ENCODE data around the gene ERC2.

DNA sequence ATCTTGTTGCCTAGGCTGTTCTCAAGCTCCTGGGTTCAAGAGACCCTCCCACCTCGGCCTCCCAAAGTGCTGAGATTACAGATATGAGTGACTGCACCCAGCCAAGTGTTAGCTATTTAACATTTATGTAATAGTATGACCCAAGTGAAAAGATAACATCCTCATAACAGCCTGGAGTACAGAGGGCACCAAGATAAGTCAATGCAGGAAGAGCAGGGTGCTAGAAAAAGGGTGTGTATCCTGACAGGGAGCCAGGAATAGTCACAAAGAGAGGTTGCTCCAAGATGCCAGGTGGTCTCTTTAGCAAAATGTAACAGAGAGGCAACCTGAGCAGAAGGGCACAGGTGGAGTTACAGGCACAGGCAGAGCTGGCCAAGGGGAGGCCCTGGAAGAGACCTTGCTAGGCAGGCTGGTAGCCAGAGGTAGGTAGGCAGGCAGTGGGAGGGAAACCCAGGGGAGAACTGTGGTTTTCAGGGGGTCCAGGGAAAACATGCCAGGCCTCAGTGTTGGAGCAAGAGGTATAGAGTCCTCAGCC, 277.4 kb downstream of the ERC2 start:
- TF ChIP-seq CTCF (IDR thresholded peaks at IDR 0.05) (no peak), POLR2A (IDR thresholded peaks at IDR 0.05) (no peak)
